DOHH2 (cell line): ENCODE measurements around the gene CWC25.
A peak's percentile ranks its signal among the peaks of the same experiment; 100 is the strongest.

Source experiments
- H3F3A ChIP-seq: fragments of 200-600 bp; sonication (generic), shearing (Covaris generic); 2 replicates; pipeline ENCODE4 v1.6.0; 2016; ENCODE audit warnings: antibody characterized with exemption, mild to moderate bottlenecking; ENCODE audit not compliant: control insufficient read depth, insufficient read depth
- H3K27ac ChIP-seq: fragments of 200-600 bp; sonication (generic); 2 replicates; pipeline ENCODE4 v1.5.1; 2014; ENCODE audit warnings: low read depth, mild to moderate bottlenecking, low read length, moderate library complexity
- H3K27me3 ChIP-seq: fragments of 200-600 bp; sonication (generic); 2 replicates; pipeline ENCODE4 v1.6.1; 2014; ENCODE audit warnings: mild to moderate bottlenecking, low read length, mixed read lengths; ENCODE audit not compliant: control insufficient read depth
- H3K36me3 ChIP-seq: fragments of 200-600 bp; sonication (generic); 2 replicates; pipeline ENCODE4 v1.6.1; 2014; ENCODE audit warnings: mild to moderate bottlenecking, low read length, moderate library complexity, mixed read lengths; ENCODE audit not compliant: control insufficient read depth
- H3K4me1 ChIP-seq: fragments of 200-600 bp; sonication (generic); 2 replicates; pipeline ENCODE4 v1.6.1; 2014; ENCODE audit warnings: mild to moderate bottlenecking, low read length, mixed read lengths; ENCODE audit not compliant: control insufficient read depth
- H3K4me2 ChIP-seq: fragments of 200-600 bp; sonication (generic); 2 replicates; pipeline ENCODE4 v1.6.0; 2014; ENCODE audit warnings: mild to moderate bottlenecking, low read length, moderate library complexity
- H3K4me3 ChIP-seq: fragments of 200-600 bp; sonication (generic); 2 replicates; pipeline ENCODE4 v1.5.1; 2014; ENCODE audit warnings: mild to moderate bottlenecking, low read length, mixed read lengths
- H3K79me2 ChIP-seq: fragments of 200-600 bp; sonication (generic); 2 replicates; pipeline ENCODE4 v1.6.1; 2014; ENCODE audit warnings: mild to moderate bottlenecking, low read length, mixed read lengths; ENCODE audit not compliant: control insufficient read depth
- H3K9me2 ChIP-seq: fragments of 200-600 bp; sonication (generic); replicated peaks from 2 replicates; pipeline ENCODE4 v1.6.1; 2014; ENCODE audit warnings: mild to moderate bottlenecking, low read length, mixed read lengths; ENCODE audit not compliant: control insufficient read depth
- H3K9me3 ChIP-seq: fragments of 200-600 bp; sonication (generic); 2 replicates; pipeline ENCODE4 v1.6.1; 2014; ENCODE audit warnings: antibody characterized with exemption, low read length, mixed read lengths; ENCODE audit not compliant: control insufficient read depth, insufficient read depth
- H4K20me1 ChIP-seq: fragments of 200-600 bp; sonication (generic); 2 replicates; pipeline ENCODE4 v1.6.0; 2014; ENCODE audit warnings: low read depth, mild to moderate bottlenecking, antibody characterized with exemption, low read length, moderate library complexity; ENCODE audit not compliant: control insufficient read depth, insufficient read depth
- EZH2phosphoT487 ChIP-seq: fragments of 200-600 bp; sonication (generic); IDR thresholded peaks from 2 replicates; pipeline ENCODE4 v1.6.1; 2017; ENCODE audit warnings: borderline replicate concordance, mild to moderate bottlenecking, antibody characterized with exemption, low read length, moderate library complexity, mixed read lengths
- TF ChIP-seq, protein P1 (sequence below): fragments of 200-600 bp; sonication (generic); IDR thresholded peaks from one replicate; pipeline ENCODE4 v1.5.1; 2014; ENCODE audit warnings: antibody characterized with exemption, mild to moderate bottlenecking, low read depth, low read length; ENCODE audit not compliant: poor library complexity, severe bottlenecking

Gene CWC25

DNA sequence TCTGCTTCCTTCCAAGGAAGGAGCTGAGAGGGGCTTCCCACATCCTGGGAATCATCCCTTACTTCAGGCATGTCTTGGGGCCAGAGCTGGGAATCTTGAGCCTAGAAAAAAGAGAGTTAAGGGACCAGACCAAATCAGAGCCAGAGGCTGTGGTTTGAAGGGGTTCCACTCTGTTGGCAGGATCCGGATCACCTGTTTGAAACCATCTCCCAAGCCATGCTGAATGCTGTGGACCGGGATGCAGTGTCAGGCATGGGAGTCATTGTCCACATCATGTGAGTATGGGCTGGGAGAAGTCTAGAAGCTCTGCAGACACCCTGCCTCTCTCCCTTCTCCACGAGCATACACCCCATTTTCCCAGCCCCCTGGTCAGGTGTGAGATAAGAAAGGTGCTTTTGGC, 62.9 kb downstream of the CWC25 start:
- Histone ChIP-seq H3K4me2 (no peak overlapping the region), H3K27ac (no peak overlapping the region), H3F3A (peaks cover 2% of the 10 kb centered on the region; the same call in 1 of the 2 replicates), H3K4me1 (no peaks in the 10 kb centered on the region), H4K20me1 (peaks cover 4% of the 10 kb centered on the region; the same call in 1 of the 2 replicates), H3K36me3 (peaks cover 83% of the 10 kb centered on the region), H3K79me2 (no peaks in the 10 kb centered on the region), H3K27me3 (no peaks in the 10 kb centered on the region), H3K4me3 (no peak overlapping the region), H3K9me2 (no peaks in the 10 kb centered on the region), H3K9me3 (no peaks in the 10 kb centered on the region)
- TF ChIP-seq EZH2phosphoT487, result no peak

DNA sequence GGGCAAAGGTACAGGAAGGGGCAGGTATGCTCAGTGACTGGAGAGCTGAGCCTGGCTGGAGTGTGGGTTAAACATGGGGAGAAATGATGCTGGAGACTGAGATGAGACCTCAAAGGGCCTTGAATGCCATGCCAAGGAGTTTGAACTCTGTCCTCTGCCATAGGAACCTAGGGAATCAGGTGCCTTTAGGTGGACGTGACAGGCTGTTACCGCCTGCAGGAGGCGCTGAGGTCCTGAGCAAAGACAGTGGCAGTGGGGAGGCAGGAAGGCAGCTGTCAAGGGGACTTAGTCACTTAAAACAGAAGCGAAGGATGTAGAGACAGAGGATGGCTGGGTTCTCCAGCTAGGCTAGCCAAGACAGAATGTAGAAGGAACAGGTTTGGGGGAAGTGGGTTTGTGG, 63.5 kb downstream of the CWC25 start:
- TF ChIP-seq, protein P1, sequence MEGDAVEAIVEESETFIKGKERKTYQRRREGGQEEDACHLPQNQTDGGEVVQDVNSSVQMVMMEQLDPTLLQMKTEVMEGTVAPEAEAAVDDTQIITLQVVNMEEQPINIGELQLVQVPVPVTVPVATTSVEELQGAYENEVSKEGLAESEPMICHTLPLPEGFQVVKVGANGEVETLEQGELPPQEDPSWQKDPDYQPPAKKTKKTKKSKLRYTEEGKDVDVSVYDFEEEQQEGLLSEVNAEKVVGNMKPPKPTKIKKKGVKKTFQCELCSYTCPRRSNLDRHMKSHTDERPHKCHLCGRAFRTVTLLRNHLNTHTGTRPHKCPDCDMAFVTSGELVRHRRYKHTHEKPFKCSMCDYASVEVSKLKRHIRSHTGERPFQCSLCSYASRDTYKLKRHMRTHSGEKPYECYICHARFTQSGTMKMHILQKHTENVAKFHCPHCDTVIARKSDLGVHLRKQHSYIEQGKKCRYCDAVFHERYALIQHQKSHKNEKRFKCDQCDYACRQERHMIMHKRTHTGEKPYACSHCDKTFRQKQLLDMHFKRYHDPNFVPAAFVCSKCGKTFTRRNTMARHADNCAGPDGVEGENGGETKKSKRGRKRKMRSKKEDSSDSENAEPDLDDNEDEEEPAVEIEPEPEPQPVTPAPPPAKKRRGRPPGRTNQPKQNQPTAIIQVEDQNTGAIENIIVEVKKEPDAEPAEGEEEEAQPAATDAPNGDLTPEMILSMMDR, result peak; percentile 73
- TF ChIP-seq EZH2phosphoT487, result no peak
- Histone ChIP-seq H3K27ac (no peak overlapping the region), H3K27me3 (no peaks in the 10 kb centered on the region), H3K4me2 (no peak overlapping the region), H3K4me1 (no peaks in the 10 kb centered on the region), H3K36me3 (peaks cover 81% of the 10 kb centered on the region), H3F3A (no peaks in the 10 kb centered on the region; the same call in 1 of the 2 replicates), H3K79me2 (no peaks in the 10 kb centered on the region), H4K20me1 (peaks cover 4% of the 10 kb centered on the region; the same call in 1 of the 2 replicates), H3K4me3 (no peak overlapping the region), H3K9me3 (no peaks in the 10 kb centered on the region), H3K9me2 (no peaks in the 10 kb centered on the region)

DNA sequence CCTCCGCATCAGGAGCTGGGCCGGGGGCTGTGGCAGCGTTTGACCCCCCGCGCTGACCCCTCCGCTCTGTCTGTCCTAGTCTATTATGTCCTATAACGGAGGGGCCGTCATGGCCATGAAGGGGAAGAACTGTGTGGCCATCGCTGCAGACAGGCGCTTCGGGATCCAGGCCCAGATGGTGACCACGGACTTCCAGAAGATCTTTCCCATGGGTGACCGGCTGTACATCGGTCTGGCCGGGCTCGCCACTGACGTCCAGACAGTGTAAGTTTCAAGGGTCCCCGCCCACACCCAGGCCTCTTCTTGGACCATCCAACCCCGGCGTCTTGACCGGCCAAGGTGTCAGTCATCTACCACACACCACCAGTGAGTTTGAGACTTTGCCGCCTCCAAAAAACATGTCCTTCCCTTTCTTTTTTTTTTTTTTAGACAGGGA, 72.0 kb downstream of the CWC25 start:
- TF ChIP-seq, protein P1, result no peak
- no peak for TF ChIP-seq EZH2phosphoT487
- H3K36me3 ChIP-seq, result peaks cover 43% of the 10 kb centered on the region
- peak overlapping the region; percentile 73 for H3K4me2 ChIP-seq
- H3F3A ChIP-seq, result peaks cover 14% of the 10 kb centered on the region; the same call in 1 of the 2 replicates
- peaks cover 33% of the 10 kb centered on the region for H3K79me2 ChIP-seq
- peak overlapping the region; percentile 91 for H3K4me3 ChIP-seq
- H3K9me2 ChIP-seq, result no peaks in the 10 kb centered on the region
- H3K9me3 ChIP-seq, result no peaks in the 10 kb centered on the region
- H3K27ac ChIP-seq, result peak overlapping the region; percentile 43
- peaks cover 20% of the 10 kb centered on the region for H3K27me3 ChIP-seq
- no peaks in the 10 kb centered on the region; the same call in 1 of the 2 replicates for H4K20me1 ChIP-seq
- H3K4me1 ChIP-seq, result peaks cover 44% of the 10 kb centered on the region

DNA sequence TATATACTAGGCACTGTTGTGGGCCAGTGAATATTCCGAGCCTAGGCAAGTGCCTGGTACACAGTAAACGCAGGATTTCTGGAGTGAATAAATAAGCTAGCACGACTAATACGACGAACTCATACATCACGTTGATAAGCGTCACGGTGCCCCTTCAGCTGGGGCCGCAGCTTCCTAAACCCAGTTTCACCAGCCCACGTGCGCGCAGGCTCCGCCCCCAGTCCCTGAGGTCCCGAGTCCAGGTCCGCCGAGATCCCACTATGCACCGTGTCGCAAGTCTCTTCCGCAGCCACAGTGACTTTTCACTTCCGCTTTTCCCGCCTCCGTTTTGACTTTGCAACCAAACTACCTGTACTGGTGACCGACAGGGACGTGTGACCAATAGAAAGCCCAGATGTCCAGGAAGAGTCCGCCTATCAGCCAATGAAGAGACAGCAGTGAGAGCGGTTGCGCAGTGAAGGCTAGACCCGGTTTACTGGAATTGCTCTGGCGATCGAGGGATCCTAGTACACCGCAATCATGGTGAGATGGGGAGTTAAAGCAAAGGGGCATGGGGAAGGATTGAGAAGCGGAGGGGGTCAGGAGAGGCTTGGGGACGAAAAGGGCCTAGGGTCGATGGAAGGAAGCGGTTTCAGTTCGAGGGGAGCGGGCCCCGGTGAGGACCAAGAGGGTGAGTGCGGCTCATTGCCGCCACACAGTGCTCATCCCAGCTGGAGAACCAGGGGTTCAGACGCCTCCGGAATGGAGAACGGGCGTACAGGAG, 72.6 kb downstream of the CWC25 start, which contains the start of gene PSMB3:
TSS of gene PSMB3 (plus strand) at position 434 of the 763 bp plus-strand sequence. CDS start at position 520, 86 bp downstream.
- peak within 1 kb of the TSS; percentile 91 for H3K4me3 ChIP-seq
- H4K20me1 ChIP-seq, result no peaks in the 10 kb centered on the region; the same call in 1 of the 2 replicates
- H3F3A ChIP-seq, result peaks cover 14% of the 10 kb centered on the region; the same call in 1 of the 2 replicates
- H3K9me2 ChIP-seq, result no peaks in the 10 kb centered on the region
- H3K9me3 ChIP-seq, result no peaks in the 10 kb centered on the region
- peaks cover 39% of the 10 kb centered on the region for H3K36me3 ChIP-seq
- peaks cover 20% of the 10 kb centered on the region for H3K27me3 ChIP-seq
- peaks cover 33% of the 10 kb centered on the region for H3K79me2 ChIP-seq
- TF ChIP-seq, protein P1, result peak; percentile 8
- TF ChIP-seq EZH2phosphoT487, result no peak
- peaks cover 44% of the 10 kb centered on the region for H3K4me1 ChIP-seq
- peak within 1 kb of the TSS; percentile 73 for H3K4me2 ChIP-seq
- peak within 1 kb of the TSS; percentile 81 for H3K27ac ChIP-seq
